Activated naive CD8-positive, alpha-beta T cell treated with anti-CD3 and anti-CD28 coated beads, Interleukin-2, amount 10 ng/mL, durations not matched to agents 7 days and 5 days (primary cell): Measurements from ENCODE around the gene GRK6. TPM values are rescaled to one million over a fixed set of nuclear protein-coding genes. Genes with fewer than 3 reads are reported as not detected.
"Not testable (repeated sequence)": the region's sequence is repeated elsewhere in the genome, so short reads cannot be mapped to it uniquely, and the experiment has no call there.

Experiments used
- ATAC-seq: fragments of 150-1000 bp; cut with Tn5 transposase; one replicate; pipeline ENCODE4 v1.10.0; 2021; ENCODE audit warnings: low read depth, moderate library complexity
- POLR2A ChIA-PET: fragments of 350-600 bp; sonication (Branson Sonifier 250); formaldehyde crosslinking; loops from one replicate; lab custom pipeline; 2021; ENCODE audit warnings: antibody characterized with exemption; lab: Charles Lee
- DNase-seq: peaks from one replicate; pipeline ENCODE4 v3.0.0; 2021
- H3K27ac Mint-ChIP-seq: one replicate; pipeline ENCODE4 v1.8.0; 2022; ENCODE audit warnings: mild to moderate bottlenecking, mixed read lengths
- H3K27me3 Mint-ChIP-seq: one replicate; pipeline ENCODE4 v1.8.0; 2022; ENCODE audit warnings: mild to moderate bottlenecking, moderate library complexity, mixed read lengths
- H3K36me3 Mint-ChIP-seq: one replicate; pipeline ENCODE4 v1.8.0; 2021; ENCODE audit warnings: mild to moderate bottlenecking, mixed read lengths
- H3K4me1 Mint-ChIP-seq: one replicate; pipeline ENCODE4 v1.8.0; 2021; ENCODE audit warnings: mixed read lengths
- H3K4me3 Mint-ChIP-seq: one replicate; pipeline ENCODE4 v1.8.0; 2022; ENCODE audit warnings: mild to moderate bottlenecking, moderate library complexity, mixed read lengths
- H3K9me3 Mint-ChIP-seq: one replicate; pipeline ENCODE4 v1.8.0; 2021; ENCODE audit warnings: mixed read lengths
- total RNA-seq, 2 experiments: library from RNA; stranded (reverse); gene quantifications; one replicate each; pipeline ENCODE4 v1.2.3, GENCODE V29; 2021

The GRK6 gene
- total RNA-seq, 2 experiments from 2014 or later, result 181 to 186 TPM

DNA sequence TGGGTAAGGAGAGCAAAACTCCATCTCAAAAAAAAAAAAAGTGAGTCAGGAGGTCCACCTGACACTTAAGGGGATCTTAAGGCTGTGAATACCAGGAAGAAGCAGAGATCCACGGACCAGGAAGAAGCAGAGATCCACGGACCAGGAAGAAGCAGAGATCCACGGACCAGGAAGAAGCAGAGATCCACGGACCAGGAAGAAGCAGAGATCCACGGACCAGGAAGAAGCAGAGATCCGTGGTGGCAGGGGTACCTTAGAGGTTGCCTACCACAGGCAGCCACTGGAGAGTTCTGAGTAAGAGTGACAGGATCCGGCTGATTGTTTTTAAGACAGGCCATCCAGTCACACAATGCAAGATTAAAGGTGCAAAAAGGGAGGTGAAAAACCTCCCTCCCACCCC is 6.0 kb upstream of the GRK6 start:
- H3K9me3 Mint-ChIP-seq, H3K27me3 Mint-ChIP-seq, H3K36me3 Mint-ChIP-seq, H3K4me3 Mint-ChIP-seq, H3K27ac Mint-ChIP-seq, DNase-seq, ATAC-seq, POLR2A ChIA-PET: not testable (repeated sequence)
- H3K4me1 Mint-ChIP-seq, result peaks cover 15% of the 10 kb centered on the region

- DNase-seq, result no peak
- no peak overlapping the region for H3K4me3 Mint-ChIP-seq
- peaks cover 17% of the 10 kb centered on the region for H3K4me1 Mint-ChIP-seq
- ATAC-seq, result no peak
- no peaks in the 10 kb centered on the region for H3K27me3 Mint-ChIP-seq
- no peaks in the 10 kb centered on the region for H3K36me3 Mint-ChIP-seq
- H3K27ac Mint-ChIP-seq, result no peak overlapping the region
- POLR2A ChIA-PET, result interaction anchor here (1.8 kb wide), 1 partner anchor 17 kb away, joined by 6 read pairs; no protein-coding TSS in a partner anchor
- H3K9me3 Mint-ChIP-seq, result no peaks in the 10 kb centered on the region
These were observed 5.2 kb upstream of the GRK6 start for GRCh38 chr5:177421062-177421798.

- H3K9me3 Mint-ChIP-seq, result no peaks in the 10 kb centered on the region
- no peaks in the 10 kb centered on the region for H3K27me3 Mint-ChIP-seq
- no peaks in the 10 kb centered on the region for H3K36me3 Mint-ChIP-seq
- no peak overlapping the region for H3K27ac Mint-ChIP-seq
- H3K4me1 Mint-ChIP-seq, result peaks cover 21% of the 10 kb centered on the region
- POLR2A ChIA-PET, result interaction anchor here (0.7 to 6.9 kb wide), 3 partner anchors 8 to 31 kb away, joined by 3 to 35 read pairs (median 4); no protein-coding TSS in a partner anchor
- DNase-seq, result no peak
- H3K4me3 Mint-ChIP-seq, result no peak overlapping the region
- no peak for ATAC-seq
These were observed 2.8 kb upstream of the GRK6 start for GRCh38 chr5:177423671-177424070.

DNA sequence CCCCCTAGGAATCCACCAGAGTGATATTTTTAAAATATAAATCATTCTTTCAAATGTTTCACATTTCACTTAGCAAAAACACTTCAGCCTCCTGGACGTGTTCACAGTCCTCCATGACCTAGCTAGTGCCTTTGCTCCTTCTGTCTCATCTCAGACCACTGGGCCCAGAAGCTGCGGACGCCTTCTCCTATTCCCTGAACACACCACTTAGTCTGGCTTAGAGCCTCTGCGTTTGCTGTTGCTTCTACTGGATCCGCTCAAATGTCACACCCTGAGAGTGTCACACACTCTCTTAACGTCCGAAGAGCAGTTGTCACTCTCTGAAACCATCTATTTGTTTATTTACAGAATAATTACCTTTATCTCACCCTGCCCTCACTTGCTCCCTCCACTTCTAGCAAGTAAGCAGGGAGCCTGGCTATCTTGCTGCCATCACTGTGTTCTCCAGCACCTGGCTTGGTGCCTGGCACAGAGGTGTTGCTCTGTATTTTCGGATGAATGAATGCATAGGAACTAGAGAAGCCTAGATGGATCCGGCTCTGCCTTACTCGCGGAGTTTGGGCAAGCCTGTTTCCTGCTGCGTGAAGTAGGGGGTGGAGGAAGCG is 1.2 kb upstream of the GRK6 start:
- Mint-ChIP-seq H3K27me3 (no peaks in the 10 kb centered on the region), H3K27ac (peak overlapping the region; percentile 99), H3K9me3 (no peaks in the 10 kb centered on the region), H3K4me1 (peaks cover 38% of the 10 kb centered on the region), H3K36me3 (peaks cover 6% of the 10 kb centered on the region), H3K4me3 (peak overlapping the region; percentile 98)
- DNase-seq (no peak), ATAC-seq (no peak)
- POLR2A ChIA-PET, result interaction anchor here (0.9 to 10.7 kb wide), 16 partner anchors 9 to 121 kb away, joined by 3 to 312 read pairs (median 4); partner anchors contain the start of genes F12, LMAN2, PDLIM7 and PRELID1

- ATAC-seq (peak; percentile 78), DNase-seq (peak; percentile 95)
- Mint-ChIP-seq H3K27me3 (no peaks in the 10 kb centered on the region), H3K4me3 (peak overlapping the region; percentile 98), H3K27ac (peak overlapping the region; percentile 99), H3K36me3 (peaks cover 11% of the 10 kb centered on the region), H3K4me1 (peaks cover 41% of the 10 kb centered on the region), H3K9me3 (no peaks in the 10 kb centered on the region)
- POLR2A ChIA-PET, result interaction anchor here (0.9 to 10.7 kb wide), 21 partner anchors 8 to 815 kb away, joined by 3 to 312 read pairs (median 4); partner anchors contain the start of genes F12, LMAN2, MXD3 and PDLIM7
These were observed 493 bp upstream of the GRK6 start for GRCh38 chr5:177425801-177426565.

DNA sequence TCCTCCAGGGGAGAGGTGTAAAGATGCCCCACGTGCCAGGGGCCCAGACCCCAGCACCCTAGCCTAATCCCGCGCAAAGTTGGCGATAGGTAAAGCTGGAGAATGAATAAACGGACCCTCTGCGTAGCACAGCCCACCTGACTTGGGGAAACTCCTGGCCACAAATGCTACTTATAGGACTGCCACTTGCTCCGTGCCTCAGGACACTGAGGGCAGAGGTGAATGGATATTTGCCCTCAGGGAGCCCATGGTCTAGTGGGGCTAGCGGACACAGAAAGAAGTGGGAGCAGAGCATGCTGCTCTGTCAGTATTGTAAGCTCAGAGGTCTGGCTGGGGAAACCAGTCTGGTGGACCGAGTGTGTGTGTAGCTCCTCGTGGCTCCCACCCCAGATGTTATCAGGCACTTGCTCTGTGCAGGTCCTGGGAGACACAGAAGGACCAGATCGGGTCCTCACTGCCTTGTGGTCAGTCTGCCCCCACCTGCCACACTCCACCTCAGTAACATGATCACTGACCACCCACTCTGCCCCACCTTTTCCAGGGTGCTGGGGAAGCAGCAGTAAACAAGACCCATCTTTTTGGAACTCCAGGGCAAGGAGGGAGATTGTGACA is 841 bp downstream of the GRK6 start:
- no peak for ATAC-seq
- Mint-ChIP-seq H3K4me3 (peak overlapping the region; percentile 94), H3K27me3 (no peaks in the 10 kb centered on the region), H3K36me3 (peaks cover 20% of the 10 kb centered on the region), H3K27ac (peak overlapping the region; percentile 83), H3K4me1 (peaks cover 52% of the 10 kb centered on the region), H3K9me3 (no peaks in the 10 kb centered on the region)
- POLR2A ChIA-PET, result interaction anchor here (0.9 to 10.7 kb wide), 11 partner anchors 10 to 117 kb away, joined by 3 to 312 read pairs (median 7); partner anchors contain the start of genes F12, MXD3 and PRR7
- no peak for DNase-seq

DNA sequence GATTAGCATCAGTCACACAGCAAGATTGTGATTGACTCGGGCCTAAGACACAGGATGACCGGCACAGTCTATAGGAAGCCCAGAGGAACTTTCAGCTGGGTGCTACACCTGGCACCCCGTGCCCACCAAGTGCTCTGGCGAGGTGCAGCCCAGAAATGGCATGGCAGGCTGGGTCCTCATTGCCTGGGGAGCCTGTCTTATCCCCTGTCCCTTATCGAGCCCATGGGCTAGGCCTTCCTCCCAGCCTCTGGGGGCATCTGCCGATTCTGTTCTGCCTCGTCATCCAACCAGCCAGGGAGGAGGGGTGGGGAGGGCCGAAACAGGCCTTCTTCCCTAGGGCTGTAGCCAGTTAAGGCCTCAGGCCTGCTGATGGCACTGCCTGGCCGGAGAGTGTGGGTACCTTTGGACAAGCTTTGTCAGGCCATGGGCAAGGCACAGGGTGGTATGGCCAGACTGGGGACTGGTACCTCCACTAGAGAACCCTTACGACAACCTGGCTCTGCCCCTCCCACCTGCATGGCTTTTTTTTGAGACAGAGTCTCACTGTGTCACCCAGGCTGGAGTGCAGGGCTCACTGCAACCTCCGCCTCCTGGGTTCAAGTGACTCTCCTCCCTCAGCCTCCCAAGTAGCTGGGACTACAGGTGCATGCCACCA is 1.6 kb downstream of the GRK6 start:
- peaks cover 21% of the 10 kb centered on the region for H3K36me3 Mint-ChIP-seq
- peaks cover 53% of the 10 kb centered on the region for H3K4me1 Mint-ChIP-seq
- peak overlapping the region; percentile 83 for H3K27ac Mint-ChIP-seq
- peak; percentile 66 for DNase-seq
- H3K27me3 Mint-ChIP-seq, result no peaks in the 10 kb centered on the region
- H3K9me3 Mint-ChIP-seq, result no peaks in the 10 kb centered on the region
- POLR2A ChIA-PET, result interaction anchor here (1.0 to 10.7 kb wide), 9 partner anchors 9 to 117 kb away, joined by 3 to 312 read pairs (median 30); partner anchors contain the start of genes F12, MXD3 and PRR7
- no peak for ATAC-seq
- peak overlapping the region; percentile 94 for H3K4me3 Mint-ChIP-seq

- peaks cover 25% of the 10 kb centered on the region for H3K36me3 Mint-ChIP-seq
- no peak for DNase-seq
- H3K27me3 Mint-ChIP-seq, result no peaks in the 10 kb centered on the region
These were observed 2.2 kb downstream of the GRK6 start for GRCh38 chr5:177428574-177429217.

GRCh38 chr5:177429248-177430040 is 3.0 kb downstream of the GRK6 start:
- no peaks in the 10 kb centered on the region for H3K9me3 Mint-ChIP-seq
- H3K4me1 Mint-ChIP-seq, result peaks cover 54% of the 10 kb centered on the region
- peak overlapping the region; percentile 94 for H3K4me3 Mint-ChIP-seq
- no peaks in the 10 kb centered on the region for H3K27me3 Mint-ChIP-seq
- peak overlapping the region; percentile 83 for H3K27ac Mint-ChIP-seq
- peaks cover 28% of the 10 kb centered on the region for H3K36me3 Mint-ChIP-seq
- DNase-seq (peak; percentile 75), ATAC-seq (peak; percentile 3)
- POLR2A ChIA-PET, result interaction anchor here (0.6 to 10.7 kb wide), 16 partner anchors 9 to 1943 kb away, joined by 3 to 312 read pairs (median 4); partner anchors contain the start of genes F12, LMAN2, PRR7 and RNF44

More at GRCh38 chr5:177428574-177429217, 2.2 kb downstream of the GRK6 start:
- no peaks in the 10 kb centered on the region for H3K9me3 Mint-ChIP-seq
- peak overlapping the region; percentile 83 for H3K27ac Mint-ChIP-seq
- POLR2A ChIA-PET, result interaction anchor here (0.6 to 10.7 kb wide), 13 partner anchors 9 to 1942 kb away, joined by 3 to 312 read pairs (median 5); partner anchors contain the start of genes F12, LMAN2, PRR7 and RNF44
- peak overlapping the region; percentile 94 for H3K4me3 Mint-ChIP-seq
- peaks cover 54% of the 10 kb centered on the region for H3K4me1 Mint-ChIP-seq
- ATAC-seq, result no peak

DNA sequence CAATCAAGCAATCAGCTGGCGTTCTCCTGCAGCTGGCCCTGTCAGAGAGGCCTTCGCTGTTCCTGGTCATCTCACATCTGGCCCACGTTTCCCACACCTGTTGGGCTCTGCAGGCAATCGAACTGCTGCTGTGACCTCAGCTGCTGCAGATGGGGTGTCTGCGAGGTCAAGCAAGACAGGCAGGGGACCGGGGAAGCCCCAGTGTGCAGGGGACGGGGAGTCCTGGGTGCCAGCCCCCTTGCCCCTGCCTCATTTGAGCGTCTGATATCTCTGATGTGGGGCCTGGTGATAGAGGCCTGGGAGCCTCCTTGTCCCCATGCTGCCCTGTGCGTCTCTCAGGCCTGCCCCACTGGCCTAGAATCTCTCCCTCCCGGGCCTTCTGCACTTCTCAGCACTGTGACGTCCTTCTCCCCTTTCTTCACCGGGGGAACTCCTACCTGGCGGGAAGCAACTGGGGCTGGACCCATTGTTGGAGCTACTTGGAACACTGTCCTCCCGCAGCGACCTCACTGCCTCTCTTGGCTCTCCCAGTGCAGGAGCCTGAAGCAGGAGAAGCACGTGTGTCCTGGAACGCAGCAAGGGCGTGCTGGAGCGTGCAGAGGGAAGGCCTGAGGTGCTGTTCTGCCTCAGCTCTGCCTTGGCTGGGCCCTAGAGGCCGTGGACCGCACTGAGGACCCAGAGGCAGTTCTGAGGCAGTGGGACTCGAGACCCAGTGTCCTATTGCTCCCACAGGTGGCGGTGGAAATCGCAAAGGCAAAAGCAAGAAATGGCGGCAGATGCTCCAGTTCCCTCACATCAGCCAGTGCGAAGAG is 3.9 kb downstream of the GRK6 start:
- Mint-ChIP-seq H3K27me3 (no peaks in the 10 kb centered on the region), H3K4me1 (peaks cover 51% of the 10 kb centered on the region), H3K9me3 (no peaks in the 10 kb centered on the region), H3K4me3 (peak overlapping the region; percentile 94), H3K27ac (peak overlapping the region; percentile 83), H3K36me3 (peaks cover 33% of the 10 kb centered on the region)
- POLR2A ChIA-PET, result interaction anchor here (0.7 to 10.7 kb wide), 9 partner anchors 13 to 811 kb away, joined by 3 to 312 read pairs (median 11); partner anchors contain the start of gene PRR7
- no peak for DNase-seq
- no peak for ATAC-seq
